GM12878 (cell line): ENCODE data around the gene UBASH3B. TPM values are rescaled to one million over a fixed set of nuclear protein-coding genes. Genes with fewer than 3 reads are reported as not detected.

ENCODE experiments used
- ATAC-seq: fragments of 200-7000 bp; cut with Tn5 transposase; 3 replicates; pipeline ENCODE4 v1.9.1; 2020; ENCODE audit warnings: mild to moderate bottlenecking, moderate library complexity
- BruUV-seq: library from RNA; stranded (reverse); fragments of 400-500 nt; replicated peaks from 2 replicates; lab custom pipeline; 2021; lab: Mats Ljungman, UMichigan
- CTCF ChIA-PET: fragments of 300-600 bp; sonication (Branson Sonifier 250); formaldehyde crosslinking; extraction: SDS; loops from one replicate; lab custom pipeline; 2021; ENCODE audit warnings: inconsistent platforms; lab: Yijun Ruan, JAX
- POLR2A ChIA-PET: fragments of 350-600 bp; formaldehyde crosslinking; extraction: SDS; loops from one replicate; lab custom pipeline; 2021; ENCODE audit warnings: inconsistent platforms; lab: Charles Lee
- RAD21 ChIA-PET: fragments of 300-600 bp; sonication (Branson Sonifier 250); formaldehyde crosslinking; loops from one replicate; lab custom pipeline; 2023; ENCODE audit warnings: antibody characterized with exemption; ENCODE audit not compliant: unreplicated experiment; lab: Charles Lee
- SMC1A ChIA-PET: fragments of 300-600 bp; sonication (Branson Sonifier 250); formaldehyde crosslinking; loops from one replicate; lab custom pipeline; 2023; ENCODE audit not compliant: unreplicated experiment, uncharacterized antibody; lab: Charles Lee
- DNase-seq: peaks from one replicate; pipeline ENCODE4 v3.0.0-alpha.2; 2011; ENCODE audit warnings: low read depth, low spot score
- FAIRE-seq: peaks from 3 replicates; lab custom pipeline; 2011; peaks lifted over from hg19 to GRCh38; lab: Jason Lieb, UNC
- H2AFZ ChIP-seq: 2 replicates; pipeline ENCODE4 v1.6.0; 2011; ENCODE audit warnings: low read depth, low read length, control low read depth; ENCODE audit not compliant: control insufficient read depth
- H3K27ac ChIP-seq: 2 replicates; pipeline ENCODE4 v1.5.1; 2011; ENCODE audit warnings: control low read depth; ENCODE audit not compliant: control insufficient read depth, insufficient read depth
- H3K27me3 ChIP-seq, 2 experiments: replicated peaks in 1 of 2; 2 replicates each; pipeline versions ENCODE4 v1.6.0 to v1.6.1; 2011; ENCODE audit warnings: low read length in 1 of 2; ENCODE audit not compliant: control insufficient read depth in 2 of 2, insufficient read depth in 2 of 2
- H3K36me3 ChIP-seq, 2 experiments: 2 replicates each; pipeline ENCODE4 v1.5.1; 2011; ENCODE audit warnings: low read length in 1 of 2; ENCODE audit not compliant: control insufficient read depth in 2 of 2, insufficient read depth in 2 of 2
- H3K4me1 ChIP-seq: 2 replicates; pipeline ENCODE4 v1.6.1; 2011; ENCODE audit warnings: mild to moderate bottlenecking, low read length, moderate library complexity, mixed read lengths; ENCODE audit not compliant: control insufficient read depth, insufficient read depth
- H3K4me2 ChIP-seq: 2 replicates; pipeline ENCODE4 v1.6.0; 2011; ENCODE audit warnings: control low read depth; ENCODE audit not compliant: control insufficient read depth, insufficient read depth
- H3K4me3 ChIP-seq: fragments of 200-600 bp; sonication (generic); 2 replicates; pipeline ENCODE4 v1.5.1; 2016
- H3K79me2 ChIP-seq: 2 replicates; pipeline ENCODE4 v1.6.0; 2011; ENCODE audit warnings: low read length; ENCODE audit not compliant: control insufficient read depth, insufficient read depth
- H3K9ac ChIP-seq: 2 replicates; pipeline ENCODE4 v1.8.0; 2011; ENCODE audit warnings: low read length, control low read depth, mixed read lengths; ENCODE audit not compliant: control insufficient read depth, insufficient read depth
- H3K9me3 ChIP-seq: replicated peaks from 3 replicates; pipeline ENCODE4 v1.5.1; 2011; ENCODE audit warnings: mild to moderate bottlenecking, low read length; ENCODE audit not compliant: control insufficient read depth, insufficient read depth
- H4K20me1 ChIP-seq: 2 replicates; pipeline ENCODE4 v1.6.0; 2011; ENCODE audit not compliant: control insufficient read depth, insufficient read depth
- BMI1 ChIP-seq: fragments of 450-650 bp; IDR thresholded peaks from 2 replicates; pipeline ENCODE4 v1.6.1; 2016; ENCODE audit warnings: mild to moderate bottlenecking, moderate library complexity, borderline replicate concordance
- CBX5 ChIP-seq: sonication (generic); IDR thresholded peaks from 2 replicates; pipeline ENCODE4 v1.6.1; 2016; ENCODE audit warnings: low read depth, moderate library complexity, mild to moderate bottlenecking, inconsistent platforms
- DPF2 ChIP-seq: fragments of 450-650 bp; IDR thresholded peaks from 2 replicates; pipeline ENCODE4 v1.6.1; 2017; ENCODE audit warnings: mild to moderate bottlenecking
- FOXM1 ChIP-seq: IDR thresholded peaks from 2 replicates; pipeline ENCODE4 v1.6.1; 2012; ENCODE audit warnings: low read depth, mild to moderate bottlenecking, inconsistent platforms, low read length, moderate library complexity
- GATAD2B ChIP-seq: fragments of 450-650 bp; conservative IDR thresholded peaks from 2 replicates; pipeline ENCODE4 v1.6.1; 2017; ENCODE audit warnings: low read depth, mild to moderate bottlenecking, moderate library complexity
- KAT2A ChIP-seq: conservative IDR thresholded peaks from 2 replicates; pipeline ENCODE4 v1.6.1; 2011; ENCODE audit warnings: low read depth, low read length; ENCODE audit not compliant: control insufficient read depth
- PAX5 ChIP-seq: IDR thresholded peaks from 2 replicates; pipeline ENCODE4 v1.6.1; 2011; ENCODE audit warnings: low read depth, low read length, borderline replicate concordance
- PBX3 ChIP-seq: IDR thresholded peaks from 2 replicates; pipeline ENCODE4 v1.6.1; 2011; ENCODE audit warnings: mild to moderate bottlenecking, low read depth, low read length, moderate library complexity; ENCODE audit not compliant: insufficient replicate concordance
- PKNOX1 ChIP-seq: fragments of 450-650 bp; IDR thresholded peaks from 2 replicates; pipeline ENCODE4 v1.6.1; 2016; ENCODE audit warnings: mild to moderate bottlenecking
- PML ChIP-seq: IDR thresholded peaks from 2 replicates; pipeline ENCODE4 v1.6.1; 2012; ENCODE audit warnings: low read length, inconsistent platforms
- POLR2AphosphoS2 ChIP-seq: IDR thresholded peaks from 2 replicates; pipeline ENCODE4 v1.6.1; 2011; ENCODE audit warnings: low read depth, mild to moderate bottlenecking, low read length, improper control_type of control experiment, moderate library complexity
- POU2F2 ChIP-seq: IDR thresholded peaks from 3 replicates; pipeline ENCODE4 v1.6.1; 2011; ENCODE audit warnings: low read depth, mild to moderate bottlenecking, low read length, borderline replicate concordance
- PRDM15 ChIP-seq: fragments of 450-650 bp; formaldehyde crosslinking; IDR thresholded peaks from 2 replicates; pipeline ENCODE4 v1.4.0; 2020; ENCODE audit warnings: mild to moderate bottlenecking, moderate library complexity
- RAD51 ChIP-seq: fragments of 450-650 bp; IDR thresholded peaks from 2 replicates; pipeline ENCODE4 v1.6.1; 2016; ENCODE audit warnings: moderate library complexity, mild to moderate bottlenecking, inconsistent platforms
- RUNX3 ChIP-seq: IDR thresholded peaks from 2 replicates; pipeline ENCODE4 v1.6.1; 2012; ENCODE audit warnings: low read length, inconsistent platforms
- SIX5 ChIP-seq: IDR thresholded peaks from 2 replicates; pipeline ENCODE4 v1.6.1; 2011; ENCODE audit warnings: mild to moderate bottlenecking, low read depth, low read length, moderate library complexity; ENCODE audit not compliant: severe bottlenecking
- TAF1 ChIP-seq: IDR thresholded peaks from 2 replicates; pipeline ENCODE4 v1.6.1; 2011; ENCODE audit warnings: mild to moderate bottlenecking, low read depth, low read length, borderline replicate concordance
- TCF12 ChIP-seq: IDR thresholded peaks from 2 replicates; pipeline ENCODE4 v1.6.1; 2011; ENCODE audit warnings: low read depth, mild to moderate bottlenecking, low read length
- ZNF207 ChIP-seq: fragments of 450-650 bp; IDR thresholded peaks from 2 replicates; pipeline ENCODE4 v1.6.1; 2014; ENCODE audit warnings: antibody characterized with exemption, mild to moderate bottlenecking, borderline replicate concordance
- WGBS: methylation state at CpG from one replicate; pipeline ENCODE4 v1.1.6; 2016; ENCODE audit warnings: low lambda C conversion rate; ENCODE audit not compliant: insufficient replicate concordance, insufficient coverage; ENCODE audit errors: missing lambda C conversion rate; 5-methylcytosine and 5-hydroxymethylcytosine counted together
- in situ Hi-C: fragments of 300-500 bp; cut with MboI; formaldehyde crosslinking; loops from 9 replicates; pipeline ENCODE4 v1.14.3; 2018; ENCODE audit warnings: mixed read lengths
- intact Hi-C: fragments of 100-400 bp; cut with micrococcal nuclease; formaldehyde crosslinking; loops from one replicate; pipeline ENCODE4 v1.14.2; 2022; ENCODE audit not compliant: unreplicated experiment
- polyA plus RNA-seq, 11 experiments: library from polyadenylated mRNA; depleted of rRNA in 4 of 11; unstranded in 6 of 11; stranded (reverse) in 5 of 11; fragments of >200 nt; fragmentation: Nextera tagmentation in 4 of 11; fragmentation: Illumina TruSeq in 1 of 11; extraction: Ambion mirVana in 4 of 11; extraction: Trizol in 1 of 11; gene quantifications; 1 replicate in 1 of 11; 2 replicates in 10 of 11; pipeline versions ENCODE4 v1.2.1 to v1.2.3, GENCODE V29; 2011 to 2016; ENCODE audit warnings: inconsistent platforms in 2 of 11, missing spikeins in 2 of 11, low read depth in 1 of 11
- total RNA-seq, 4 experiments: library from RNA; depleted of rRNA in 3 of 4; stranded (reverse); fragments of >200 nt in 3 of 4; fragmentation: Illumina TruSeq in 1 of 4; extraction: Trizol in 1 of 4; gene quantifications; 2 replicates each; pipeline versions ENCODE4 v1.2.1 to v1.2.3, GENCODE V29; 2013 to 2021

Gene UBASH3B
- total and polyA plus RNA-seq, 10 of the 15 experiments (the other 5 are each of a cell fraction or from before 2014, with no cell fraction given) = 0.18 to 3.3 (median 0.57) TPM

GRCh38 chr11:122808478-122808869 lies 153.0 kb downstream of the UBASH3B start (continued):
- no peak for TF ChIP-seq PRDM15 (CRISPR knock-in tag)

GRCh38 chr11:122809866-122810265 lies 154.3 kb downstream of the UBASH3B start:
- ChIA-PET SMC1A (interaction anchor here (0.7 to 7.8 kb wide), 10 partner anchors 9 to 60 kb away, joined by 3 to 165 read pairs (median 10); no protein-coding TSS in a partner anchor), RAD21 (interaction anchor here (1.2 to 8.0 kb wide), 5 partner anchors 13 to 247 kb away, joined by 3 to 175 read pairs (median 11); no protein-coding TSS in a partner anchor), CTCF (interaction anchor here (1.4 to 7.9 kb wide), 4 partner anchors 15 to 54 kb away, joined by 3 to 190 read pairs (median 49); no protein-coding TSS in a partner anchor), POLR2A (interaction anchor here (1.4 to 2.9 kb wide), 4 partner anchors 12 to 42 kb away, joined by 5 to 23 read pairs (median 10); no protein-coding TSS in a partner anchor)
- H3K9me3 ChIP-seq = no peaks in the 10 kb centered on the region
- no peak overlapping the region for H3K9ac ChIP-seq
- H2AFZ ChIP-seq = no peak overlapping the region; the same call in 1 of the 2 replicates
- no peak for DNase-seq
- 100% methylated on average over 3 of the region's 3 CpGs for WGBS
- no peaks in the 10 kb centered on the region for H3K36me3 ChIP-seq
- no peak for FAIRE-seq
- H3K27me3 ChIP-seq = no peaks in the 10 kb centered on the region
- H3K27ac ChIP-seq = no peak overlapping the region
- intact Hi-C loops (no loop called here), in situ Hi-C loops (no loop called here)
- no TSS peak for BruUV-seq
- peaks cover 9% of the 10 kb centered on the region for H3K4me1 ChIP-seq
- no peaks in the 10 kb centered on the region for H4K20me1 ChIP-seq
- no peaks in the 10 kb centered on the region for H3K79me2 ChIP-seq
- TF ChIP-seq RAD51 (no peak), PBX3 (no peak), PKNOX1 (no peak), PAX5 (no peak), BMI1 (no peak), ZNF207 (no peak), POU2F2 (no peak), PML (no peak), POLR2AphosphoS2 (no peak), FOXM1 (no peak), KAT2A (no peak), CBX5 (no peak), SIX5 (no peak), GATAD2B (no peak), RUNX3 (no peak), TCF12 (no peak), DPF2 (no peak), TAF1 (no peak)
- no peak overlapping the region for H3K4me3 ChIP-seq
- ATAC-seq = no peak
- H3K4me2 ChIP-seq = no peak overlapping the region
